Parathyroid adenoma (tissue), 2 donors: ENCODE measurements around the gene NFIX.

Experiments used
- H2AFZ ChIP-seq: fragments of 300-600 bp; sonication (generic); one replicate; pipeline ENCODE4 v1.7.0; 2017; ENCODE audit warnings: antibody characterized with exemption, mild to moderate bottlenecking
- H3K27ac ChIP-seq: fragments of 300-600 bp; sonication (generic); one replicate; pipeline ENCODE4 v1.7.0; 2017
- H3K27me3 ChIP-seq: fragments of 300-600 bp; sonication (generic); one replicate; pipeline ENCODE4 v1.7.0; 2017; ENCODE audit warnings: low read length; ENCODE audit not compliant: control insufficient read depth, insufficient read depth
- H3K36me3 ChIP-seq: fragments of 300-600 bp; sonication (generic); one replicate; pipeline ENCODE4 v1.7.0; 2017; ENCODE audit warnings: low read length; ENCODE audit not compliant: control insufficient read depth, insufficient read depth
- H3K4me1 ChIP-seq: fragments of 300-600 bp; sonication (generic); one replicate; pipeline ENCODE4 v1.7.0; 2017; ENCODE audit warnings: control low read depth
- H3K4me2 ChIP-seq: fragments of 300-600 bp; sonication (generic); one replicate; pipeline ENCODE4 v1.7.0; 2017; ENCODE audit warnings: low read length
- H3K4me3 ChIP-seq: fragments of 300-600 bp; sonication (generic); one replicate; pipeline ENCODE4 v1.7.0; 2017; ENCODE audit warnings: low read depth, low read length
- H3K79me2 ChIP-seq: fragments of 300-600 bp; sonication (generic); one replicate; pipeline ENCODE4 v1.7.0; 2017; ENCODE audit warnings: control low read depth
- H3K9ac ChIP-seq: fragments of 300-600 bp; sonication (generic); one replicate; pipeline ENCODE4 v1.7.0; 2017; ENCODE audit warnings: mild to moderate bottlenecking
- H3K9me3 ChIP-seq: fragments of 300-600 bp; sonication (generic); one replicate; pipeline ENCODE4 v1.7.0; 2017; ENCODE audit warnings: low read length; ENCODE audit not compliant: control insufficient read depth
- CTCF ChIP-seq: fragments of 300-600 bp; sonication (generic); IDR thresholded peaks from one replicate; pipeline ENCODE4 v1.7.0; 2017; ENCODE audit warnings: antibody characterized with exemption, mild to moderate bottlenecking
- donor health status: primary hyperparathyroidism.

NFIX gene

GRCh38 chr19:13101590-13102415 lies 106.5 kb downstream of the NFIX start:
- Histone ChIP-seq H3K4me3 (peak overlapping the region; percentile 29), H3K9me3 (no peaks in the 10 kb centered on the region), H3K9ac (no peak overlapping the region), H2AFZ (peak overlapping the region; percentile 87), H3K36me3 (no peaks in the 10 kb centered on the region), H3K4me2 (peak overlapping the region; percentile 61), H3K27me3 (no peaks in the 10 kb centered on the region), H3K79me2 (no peaks in the 10 kb centered on the region), H3K4me1 (peaks cover 9% of the 10 kb centered on the region), H3K27ac (peak overlapping the region; percentile 29)
- TF ChIP-seq CTCF: no peak

- Histone ChIP-seq H2AFZ (peak overlapping the region; percentile 87), H3K9ac (no peak overlapping the region), H3K9me3 (no peaks in the 10 kb centered on the region), H3K36me3 (no peaks in the 10 kb centered on the region), H3K4me1 (peaks cover 9% of the 10 kb centered on the region), H3K4me3 (peak overlapping the region; percentile 29), H3K27ac (peak overlapping the region; percentile 29), H3K27me3 (no peaks in the 10 kb centered on the region), H3K4me2 (peak overlapping the region; percentile 61), H3K79me2 (no peaks in the 10 kb centered on the region)
- TF ChIP-seq CTCF: no peak
These were observed 107.1 kb downstream of the NFIX start for GRCh38 chr19:13102416-13102665.

- Histone ChIP-seq H2AFZ (peak within 1 kb of the TSS; percentile 87), H3K4me1 (peaks cover 9% of the 10 kb centered on the region), H3K9me3 (no peaks in the 10 kb centered on the region), H3K9ac (no peak within 1 kb of the TSS), H3K4me2 (peak within 1 kb of the TSS; percentile 61), H3K79me2 (no peaks in the 10 kb centered on the region), H3K36me3 (no peaks in the 10 kb centered on the region), H3K27ac (peak within 1 kb of the TSS; percentile 36), H3K27me3 (no peaks in the 10 kb centered on the region), H3K4me3 (peak within 1 kb of the TSS; percentile 29)
- TF ChIP-seq CTCF: no peak
These were observed 107.6 kb downstream of the NFIX start, which contains the start of gene LYL1 for GRCh38 chr19:13102666-13103580. Gene LYL1 (minus strand): TSS chr19:13102858. CDS start chr19:13101171, 1,687 bp downstream.

GRCh38 chr19:13103581-13104359 lies 108.5 kb downstream of the NFIX start:
- Histone ChIP-seq H3K9me3 (no peaks in the 10 kb centered on the region), H2AFZ (no peak overlapping the region), H3K4me1 (peaks cover 9% of the 10 kb centered on the region), H3K4me3 (no peak overlapping the region), H3K36me3 (no peaks in the 10 kb centered on the region), H3K4me2 (no peak overlapping the region), H3K27ac (no peak overlapping the region), H3K79me2 (no peaks in the 10 kb centered on the region), H3K9ac (no peak overlapping the region), H3K27me3 (no peaks in the 10 kb centered on the region)
- TF ChIP-seq CTCF: no peak
